ENCODE data around the gene FCHSD2. TPM values are rescaled to one million over a fixed set of nuclear protein-coding genes. Genes with fewer than 3 reads are reported as not detected.
A peak's percentile ranks its signal among the peaks of the same experiment; 100 is the strongest.

FCHSD2 gene
- total and polyA plus RNA-seq, 2 donors (not counting 1 experiment from before 2014, with no cell fraction given) = 113 to 189 TPM

DNA sequence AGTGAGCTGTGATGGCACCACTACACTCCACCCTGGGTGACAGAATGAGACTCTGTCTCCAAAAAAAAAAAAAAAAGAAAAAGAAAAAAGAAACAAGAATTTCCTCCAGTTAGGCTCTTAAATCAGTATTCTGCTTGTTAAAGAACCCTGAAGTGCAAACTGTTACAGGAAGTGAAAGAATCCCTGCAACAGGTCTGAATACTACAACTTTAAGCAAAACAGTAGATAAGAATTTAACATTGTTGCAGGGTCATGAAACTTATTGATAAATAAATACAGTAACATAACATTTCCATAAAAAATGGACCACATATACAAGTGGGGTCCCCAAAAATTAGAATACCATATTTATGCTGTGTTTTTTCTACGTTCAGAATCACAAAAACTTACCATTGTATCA is 35.8 kb downstream of the FCHSD2 start:
- peaks cover 73% of the 10 kb centered on the region for H3K4me1 Mint-ChIP-seq
- TF ChIP-seq CTCF (IDR thresholded peaks at IDR 0.05) (no peak), EZH2 (IDR thresholded peaks at IDR 0.05; ENCODE audit: borderline replicate concordance, insufficient read depth, low read depth, low read length, poor library complexity, severe bottlenecking) (no peak)
- ATAC-seq (ENCODE audit: low read depth) (peak; percentile 47), DNase-seq (peak; percentile 34)
- peak overlapping the region; percentile 50 for H3K27ac Mint-ChIP-seq
- Histone ChIP-seq H4K20me1 (ENCODE audit: control insufficient read depth, insufficient read depth, low read length, poor library complexity, severe bottlenecking) (no peaks in the 10 kb centered on the region), H3K9me3 (ENCODE audit: control extremely low read depth in 1 of 3, control insufficient read depth in 2 of 3, insufficient read depth in 1 of 3, low read length in 2 of 3) (peaks cover 5 to 10% (median 6%) of the 10 kb centered on the region in 3 donors), H3K9ac (ENCODE audit: low read length) (no peak overlapping the region), H3K36me3 (replicated peaks in 1 of 2; ENCODE audit: control extremely low read depth in 1 of 2, control insufficient read depth in 1 of 2, extremely low read depth in 1 of 2, insufficient read depth in 2 of 2, low read length in 1 of 2) (peaks cover 0 to 39% of the 10 kb centered on the region in 2 experiments), H3K79me2 (ENCODE audit: control insufficient read depth, insufficient read depth, low read length) (peaks cover 99% of the 10 kb centered on the region), H3K27ac (ENCODE audit: low read length in 2 of 2) (peak overlapping the region in 1 of 2 donors; percentile 72), H3K4me3 (ENCODE audit: control extremely low read depth in 1 of 5, extremely low read depth in 1 of 5, insufficient read depth in 1 of 5, low read depth in 2 of 5, low read length in 4 of 5) (no peak overlapping the region), H3K4me1 (ENCODE audit: control insufficient read depth in 2 of 2, insufficient read depth in 2 of 2, low read length in 2 of 2) (peaks cover 20 to 33% of the 10 kb centered on the region in 2 donors), H2AFZ (ENCODE audit: insufficient read depth, low read depth, low read length, poor library complexity, severe bottlenecking) (no peak overlapping the region), H3K27me3 (replicated peaks in 1 of 4; ENCODE audit: control extremely low read depth in 1 of 4, control insufficient read depth in 3 of 4, insufficient read depth in 4 of 4, low read length in 3 of 4) (no peaks in the 10 kb centered on the region), H3K4me2 (replicated peaks; ENCODE audit: low read depth, low read length, poor library complexity, severe bottlenecking) (peak overlapping the region; percentile 34)
- WGBS (ENCODE audit: insufficient coverage) = no CpG with 5 or more reads among the region's 1 CpG
- intact Hi-C loops (cut with micrococcal nuclease) = loop anchor here (5.0 kb wide), 1 partner anchor 34 kb away; no protein-coding TSS in a partner anchor
- no peak overlapping the region for H3K4me3 Mint-ChIP-seq
- POLR2A ChIA-PET = interaction anchor here (0.7 kb wide), 1 partner anchor 208 kb away, joined by 3 read pairs; no protein-coding TSS in a partner anchor
- CTCF ChIA-PET = interaction anchor here (1.1 kb wide), 2 partner anchors 71 to 182 kb away, joined by 3 to 7 read pairs; no protein-coding TSS in a partner anchor
- H3K27me3 Mint-ChIP-seq = no peaks in the 10 kb centered on the region
- H3K9me3 Mint-ChIP-seq (ENCODE audit: insufficient read depth) = peaks cover 14% of the 10 kb centered on the region

DNA sequence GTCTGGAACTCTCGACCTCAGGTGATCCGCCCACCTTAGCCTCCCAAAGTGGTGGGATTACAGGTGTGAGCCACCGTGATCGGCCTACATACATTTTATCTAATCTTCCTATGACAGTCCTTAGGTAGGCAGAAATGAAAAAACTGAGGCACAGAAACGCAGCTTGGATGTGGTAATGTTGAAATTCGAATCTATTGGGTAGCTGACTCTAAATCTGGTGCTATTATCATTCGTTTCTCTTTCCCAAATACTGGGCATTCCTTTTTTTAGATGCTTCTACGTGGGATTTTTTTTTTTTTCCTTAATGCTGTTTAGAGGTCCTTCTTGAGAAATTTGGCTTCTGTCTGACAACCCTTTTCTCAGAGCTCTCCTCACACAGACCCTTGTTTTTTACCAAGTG is 41.5 kb downstream of the FCHSD2 start:
- Histone ChIP-seq H3K4me1 (ENCODE audit: control insufficient read depth in 2 of 2, insufficient read depth in 2 of 2, low read length in 2 of 2) (peaks cover 23 to 42% of the 10 kb centered on the region in 2 donors), H3K36me3 (replicated peaks in 1 of 2; ENCODE audit: control extremely low read depth in 1 of 2, control insufficient read depth in 1 of 2, extremely low read depth in 1 of 2, insufficient read depth in 2 of 2, low read length in 1 of 2) (peaks cover 2 to 62% of the 10 kb centered on the region in 2 experiments), H3K4me3 (ENCODE audit: control extremely low read depth in 1 of 5, extremely low read depth in 1 of 5, insufficient read depth in 1 of 5, low read depth in 2 of 5, low read length in 4 of 5) (no peak overlapping the region), H3K79me2 (ENCODE audit: control insufficient read depth, insufficient read depth, low read length) (peaks cover 100% of the 10 kb centered on the region), H3K9me3 (ENCODE audit: control extremely low read depth in 1 of 3, control insufficient read depth in 2 of 3, insufficient read depth in 1 of 3, low read length in 2 of 3) (peaks cover 1 to 12% (median 6%) of the 10 kb centered on the region in 3 donors), H3K9ac (ENCODE audit: low read length) (no peak overlapping the region), H2AFZ (ENCODE audit: insufficient read depth, low read depth, low read length, poor library complexity, severe bottlenecking) (no peak overlapping the region), H3K4me2 (replicated peaks; ENCODE audit: low read depth, low read length, poor library complexity, severe bottlenecking) (no peak overlapping the region), H3K27me3 (replicated peaks in 1 of 4; ENCODE audit: control extremely low read depth in 1 of 4, control insufficient read depth in 3 of 4, insufficient read depth in 4 of 4, low read length in 3 of 4) (no peaks in the 10 kb centered on the region), H4K20me1 (ENCODE audit: control insufficient read depth, insufficient read depth, low read length, poor library complexity, severe bottlenecking) (peaks cover 20% of the 10 kb centered on the region), H3K27ac (ENCODE audit: low read length in 2 of 2) (peak overlapping the region in 1 of 2 donors; percentile 70)
- no peak overlapping the region for H3K4me3 Mint-ChIP-seq
- no CpG with 5 or more reads among the region's 8 CpGs for WGBS (ENCODE audit: insufficient coverage)
- TF ChIP-seq EZH2 (IDR thresholded peaks at IDR 0.05; ENCODE audit: borderline replicate concordance, insufficient read depth, low read depth, low read length, poor library complexity, severe bottlenecking) (no peak), CTCF (IDR thresholded peaks at IDR 0.05) (no peak)
- H3K27ac Mint-ChIP-seq = peak overlapping the region; percentile 72
- H3K4me1 Mint-ChIP-seq = peaks cover 77% of the 10 kb centered on the region
- H3K9me3 Mint-ChIP-seq (ENCODE audit: insufficient read depth) = peaks cover 3% of the 10 kb centered on the region
- H3K27me3 Mint-ChIP-seq = no peaks in the 10 kb centered on the region
- intact Hi-C loops (cut with micrococcal nuclease) = loop anchor here (2.0 kb wide), 1 partner anchor 14 kb away; no protein-coding TSS in a partner anchor
- ChIA-PET CTCF (interaction anchor here (0.6 kb wide), 1 partner anchor 78 kb away, joined by 3 read pairs; no protein-coding TSS in a partner anchor), POLR2A (no interaction called here)
- ATAC-seq (ENCODE audit: low read depth) = no peak
- DNase-seq = no peak

Measured in B cell (primary cell).